K562 (cell line): ENCODE results near the gene NPEPL1. TPM values are rescaled to one million over a fixed set of nuclear protein-coding genes. Genes with fewer than 3 reads are reported as not detected.

Experiments used
- ATAC-seq: fragments of 200-7000 bp; cut with Tn5 transposase; 3 replicates; pipeline ENCODE4 v1.9.1; 2020; ENCODE audit warnings: moderate library complexity
- BruUV-seq: library from RNA; stranded (reverse); fragments of 400-500 nt; replicated peaks from 2 replicates; lab custom pipeline; 2021; lab: Mats Ljungman, UMichigan
- CTCF ChIA-PET: fragments of 300-600 bp; formaldehyde crosslinking; extraction: SDS; loops from one replicate; lab custom pipeline; 2021; ENCODE audit warnings: low intra/inter-chr PET ratio; lab: Yijun Ruan, JAX
- POLR2A ChIA-PET: fragments of 300-600, 350-650 bp; sonication (Branson Sonifier 250); formaldehyde crosslinking; extraction: SDS; loops from one replicate; lab custom pipeline; 2021; ENCODE audit warnings: antibody characterized with exemption, inconsistent platforms; lab: Yijun Ruan, JAX
- DNase-seq, 4 experiments: peaks; one replicate each; pipeline versions ENCODE4 v3.0.0 to v3.0.0-alpha.2; 2011 to 2018; ENCODE audit warnings: low spot score in 3 of 4, mixed read lengths in 3 of 4; ENCODE audit errors: extremely low read depth in 1 of 4
- FAIRE-seq: peaks from 2 replicates; lab custom pipeline; 2011; peaks lifted over from hg19 to GRCh38; lab: Jason Lieb, UNC
- H2AFZ ChIP-seq: 2 replicates; pipeline ENCODE4 v1.6.0; 2011; ENCODE audit warnings: low read depth, low read length, control low read depth, inconsistent platforms
- H3K27ac ChIP-seq: fragments of 200-600 bp; 3 replicates; pipeline ENCODE4 v1.8.0; 2011; ENCODE audit warnings: low read depth, mild to moderate bottlenecking, control low read depth, inconsistent platforms, low read length, moderate library complexity, mixed read lengths; ENCODE audit errors: extremely low read depth
- H3K27me3 ChIP-seq, 2 experiments: fragments of 300-600 bp in 1 of 2; 2 replicates in 1 of 2; 3 replicates in 1 of 2; pipeline versions ENCODE4 v1.6.0 to v1.8.0; 2011; ENCODE audit warnings: inconsistent platforms in 2 of 2, low read length in 2 of 2, mild to moderate bottlenecking in 1 of 2, mixed read lengths in 1 of 2, moderate library complexity in 1 of 2; ENCODE audit not compliant: control insufficient read depth in 2 of 2, insufficient read depth in 2 of 2
- H3K36me3 ChIP-seq: fragments of 300-600 bp; 3 replicates; pipeline ENCODE4 v1.8.0; 2011; ENCODE audit warnings: mild to moderate bottlenecking, low read length, inconsistent platforms; ENCODE audit not compliant: control insufficient read depth, insufficient read depth
- H3K4me1 ChIP-seq, 2 experiments: fragments of 200-600 bp in 1 of 2; replicated peaks in 1 of 2; 2 replicates in 1 of 2; 3 replicates in 1 of 2; pipeline versions ENCODE4 v1.5.1 to v1.8.0; 2011; ENCODE audit warnings: inconsistent platforms in 2 of 2, low read length in 2 of 2, mild to moderate bottlenecking in 1 of 2, mixed read lengths in 1 of 2, moderate library complexity in 1 of 2; ENCODE audit not compliant: control insufficient read depth in 2 of 2, insufficient read depth in 2 of 2
- H3K4me2 ChIP-seq: 2 replicates; pipeline ENCODE4 v1.6.1; 2011; ENCODE audit warnings: low read length, control low read depth, inconsistent platforms, mixed read lengths; ENCODE audit not compliant: insufficient read depth
- H3K4me3 ChIP-seq: fragments of 200-600 bp; sonication (generic), shearing (Covaris generic); 2 replicates; pipeline ENCODE4 v1.5.1; 2016; ENCODE audit warnings: control low read depth, inconsistent platforms
- H3K79me2 ChIP-seq: fragments of 200-600 bp; 3 replicates; pipeline ENCODE4 v1.8.0; 2011; ENCODE audit warnings: low read length, inconsistent platforms; ENCODE audit not compliant: control insufficient read depth, insufficient read depth
- H3K9ac ChIP-seq, 2 experiments: 2 replicates each; pipeline versions ENCODE4 v1.6.0 to v1.6.1; 2011; ENCODE audit warnings: low read depth in 2 of 2, low read length in 2 of 2, control low read depth in 1 of 2, inconsistent platforms in 1 of 2, mild to moderate bottlenecking in 1 of 2, mixed read lengths in 1 of 2; ENCODE audit not compliant: insufficient read depth in 1 of 2
- H3K9me1 ChIP-seq: one replicate; pipeline ENCODE4 v1.6.0; 2011; ENCODE audit warnings: inconsistent platforms, mild to moderate bottlenecking, low read length, moderate library complexity; ENCODE audit not compliant: control insufficient read depth, insufficient read depth
- H3K9me3 ChIP-seq: replicated peaks from 2 replicates; pipeline ENCODE4 v1.5.1; 2011; ENCODE audit warnings: low read depth, low read length, inconsistent platforms; ENCODE audit not compliant: control insufficient read depth, insufficient read depth
- H4K20me1 ChIP-seq: replicated peaks from 2 replicates; pipeline ENCODE4 v1.6.1; 2011; ENCODE audit warnings: low read length, inconsistent platforms, mixed read lengths; ENCODE audit not compliant: control insufficient read depth, insufficient read depth
- BRF2 ChIP-seq: IDR thresholded peaks from 3 replicates; pipeline ENCODE4 v1.6.1; 2011; ENCODE audit warnings: borderline replicate concordance, mild to moderate bottlenecking; ENCODE audit not compliant: insufficient read length, insufficient read depth
- CHD4 ChIP-seq: fragments of 200-600 bp; sonication (generic); IDR thresholded peaks from 3 replicates; pipeline ENCODE4 v1.6.1; 2012; ENCODE audit warnings: low read depth, mild to moderate bottlenecking, mixed read lengths, low read length, inconsistent platforms; ENCODE audit not compliant: insufficient read depth, insufficient replicate concordance, poor library complexity, severe bottlenecking
- EP300 ChIP-seq: IDR thresholded peaks from 2 replicates; pipeline ENCODE4 v1.6.1; 2012; ENCODE audit warnings: low read length, improper control_type of control experiment
- HEY1 ChIP-seq: fragments of 250-450 bp; sonication (Bioruptor Pico); IDR thresholded peaks from 2 replicates; pipeline ENCODE4 v1.5.0; 2020; ENCODE audit warnings: mild to moderate bottlenecking, moderate library complexity, borderline replicate concordance
- NUFIP1 ChIP-seq: fragments of 450-650 bp; IDR thresholded peaks from 2 replicates; pipeline ENCODE4 v1.6.1; 2018; ENCODE audit not compliant: partially characterized antibody
- SOX6 ChIP-seq: fragments of 450-650 bp; IDR thresholded peaks from 2 replicates; pipeline ENCODE4 v1.6.1; 2014; ENCODE audit warnings: mild to moderate bottlenecking
- USF1 ChIP-seq: sonication (generic); formaldehyde crosslinking; IDR thresholded peaks from 2 replicates; pipeline ENCODE4 v1.9.0; 2022; ENCODE audit warnings: mild to moderate bottlenecking, missing genetic modification reagents
- ZNF583 ChIP-seq: fragments of 250-450 bp; sonication (Bioruptor Pico); IDR thresholded peaks from 2 replicates; pipeline ENCODE4 v1.4.0; 2020
- WGBS: fragments of 100-300 bp; shearing (Covaris generic); methylation state at CpG from one replicate; pipeline ENCODE4 v1.1.6; 2016; ENCODE audit warnings: low coverage, mixed read lengths; ENCODE audit not compliant: insufficient coverage; ENCODE audit errors: missing lambda C conversion rate; 5-methylcytosine and 5-hydroxymethylcytosine counted together
- in situ Hi-C: fragments of 300-500 bp; cut with MboI; formaldehyde crosslinking; loops from 4 replicates; pipeline ENCODE4 v1.15.0; 2018; ENCODE audit warnings: inconsistent platforms, mixed read lengths
- intact Hi-C: fragments of 100-400 bp; cut with micrococcal nuclease; formaldehyde crosslinking; loops from 2 replicates; pipeline ENCODE4 v1.14.2; 2022
- polyA plus RNA-seq, 8 experiments: library from polyadenylated mRNA; depleted of rRNA in 4 of 8; stranded (reverse) in 5 of 8; unstranded in 3 of 8; fragments of >200 nt; fragmentation: Nextera tagmentation in 2 of 8; fragmentation: Illumina TruSeq in 1 of 8; extraction: Ambion mirVana in 2 of 8; extraction: Trizol in 1 of 8; gene quantifications; 2 replicates each; pipeline versions ENCODE4 v1.2.1 to v1.2.3, GENCODE V29; 2011 to 2014; ENCODE audit warnings: inconsistent platforms in 1 of 8, missing spikeins in 1 of 8
- total RNA-seq, 7 experiments: library from RNA; depleted of rRNA in 6 of 7; stranded (reverse); fragments of >200 nt in 6 of 7; fragmentation: Illumina TruSeq in 2 of 7; extraction: Trizol in 2 of 7; gene quantifications; 2 replicates each; pipeline versions ENCODE4 v1.2.1 to v1.2.3, GENCODE V29; 2011 to 2021; ENCODE audit warnings: low replicate concordance in 1 of 7
- TF ChIP-seq, protein P1 (sequence below): IDR thresholded peaks from 2 replicates; pipeline ENCODE4 v1.6.1; 2011; ENCODE audit not compliant: insufficient read length; ENCODE audit errors: extremely low read depth
- TF ChIP-seq, protein P2 (sequence below), 2 experiments: fragments of 250-450 bp in 1 of 2; fragments of 450-650 bp in 1 of 2; sonication (Bioruptor Pico) in 1 of 2; IDR thresholded peaks; 2 replicates each; pipeline versions ENCODE4 v1.6.1 to v1.8.0; 2016 to 2021; ENCODE audit warnings: mild to moderate bottlenecking in 2 of 2, moderate library complexity in 2 of 2, missing compliant biosample characterization in 1 of 2, missing genetic modification characterization in 1 of 2
- TF ChIP-seq, protein P3 (sequence below): fragments of 250-450 bp; sonication (Bioruptor Pico); IDR thresholded peaks from 2 replicates; pipeline ENCODE4 v1.4.0; 2020; ENCODE audit warnings: mild to moderate bottlenecking, moderate library complexity, borderline replicate concordance

Gene NPEPL1
- total and polyA plus RNA-seq, 9 of the 15 experiments (the other 6 are each of a cell fraction or from before 2014, with no cell fraction given), result 0.04 to 5.6 (median 0.94) TPM

GRCh38 chr20:58708246-58708931 lies 15.8 kb downstream of the NPEPL1 start:
- ATAC-seq, result no peak
- Histone ChIP-seq H3K4me3 (no peak overlapping the region), H3K4me1 (peaks cover 0 to 2% of the 10 kb centered on the region in 2 experiments; a peak in 1 of 5 replicates), H3K79me2 (no peaks in the 10 kb centered on the region), H2AFZ (no peak overlapping the region)
- no peak for DNase-seq
- in situ Hi-C loops, result no loop called here
- intact Hi-C loops, result no loop called here
- FAIRE-seq, result no peak
- BruUV-seq, result no TSS peak
- POLR2A ChIA-PET, result interaction anchor here (0.7 to 1.1 kb wide), 2 partner anchors 49 to 244 kb away, joined by 3 read pairs; no protein-coding TSS in a partner anchor
- TF ChIP-seq EP300 (no peak), HEY1 (CRISPR knock-in tag) (no peak), CHD4 (no peak), NUFIP1 (no peak), ZNF583 (CRISPR knock-in tag) (no peak), USF1 (no peak), SOX6 (no peak), BRF2 (no peak)
- TF ChIP-seq, protein P1, sequence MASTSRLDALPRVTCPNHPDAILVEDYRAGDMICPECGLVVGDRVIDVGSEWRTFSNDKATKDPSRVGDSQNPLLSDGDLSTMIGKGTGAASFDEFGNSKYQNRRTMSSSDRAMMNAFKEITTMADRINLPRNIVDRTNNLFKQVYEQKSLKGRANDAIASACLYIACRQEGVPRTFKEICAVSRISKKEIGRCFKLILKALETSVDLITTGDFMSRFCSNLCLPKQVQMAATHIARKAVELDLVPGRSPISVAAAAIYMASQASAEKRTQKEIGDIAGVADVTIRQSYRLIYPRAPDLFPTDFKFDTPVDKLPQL, result no peak
- TF ChIP-seq, protein P2, sequence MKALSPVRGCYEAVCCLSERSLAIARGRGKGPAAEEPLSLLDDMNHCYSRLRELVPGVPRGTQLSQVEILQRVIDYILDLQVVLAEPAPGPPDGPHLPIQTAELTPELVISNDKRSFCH (CRISPR knock-in tag; IDR thresholded peaks at IDR 0.05), result no peak
- TF ChIP-seq, protein P2 (tag; IDR thresholded peaks at IDR 0.05), result no peak
- TF ChIP-seq, protein P3, sequence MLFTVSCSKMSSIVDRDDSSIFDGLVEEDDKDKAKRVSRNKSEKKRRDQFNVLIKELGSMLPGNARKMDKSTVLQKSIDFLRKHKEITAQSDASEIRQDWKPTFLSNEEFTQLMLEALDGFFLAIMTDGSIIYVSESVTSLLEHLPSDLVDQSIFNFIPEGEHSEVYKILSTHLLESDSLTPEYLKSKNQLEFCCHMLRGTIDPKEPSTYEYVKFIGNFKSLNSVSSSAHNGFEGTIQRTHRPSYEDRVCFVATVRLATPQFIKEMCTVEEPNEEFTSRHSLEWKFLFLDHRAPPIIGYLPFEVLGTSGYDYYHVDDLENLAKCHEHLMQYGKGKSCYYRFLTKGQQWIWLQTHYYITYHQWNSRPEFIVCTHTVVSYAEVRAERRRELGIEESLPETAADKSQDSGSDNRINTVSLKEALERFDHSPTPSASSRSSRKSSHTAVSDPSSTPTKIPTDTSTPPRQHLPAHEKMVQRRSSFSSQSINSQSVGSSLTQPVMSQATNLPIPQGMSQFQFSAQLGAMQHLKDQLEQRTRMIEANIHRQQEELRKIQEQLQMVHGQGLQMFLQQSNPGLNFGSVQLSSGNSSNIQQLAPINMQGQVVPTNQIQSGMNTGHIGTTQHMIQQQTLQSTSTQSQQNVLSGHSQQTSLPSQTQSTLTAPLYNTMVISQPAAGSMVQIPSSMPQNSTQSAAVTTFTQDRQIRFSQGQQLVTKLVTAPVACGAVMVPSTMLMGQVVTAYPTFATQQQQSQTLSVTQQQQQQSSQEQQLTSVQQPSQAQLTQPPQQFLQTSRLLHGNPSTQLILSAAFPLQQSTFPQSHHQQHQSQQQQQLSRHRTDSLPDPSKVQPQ (CRISPR knock-in tag), result no peak
- TF ChIP-seq, all 486 proteins: peak for 0
- WGBS, result 59% methylated on average over 25 of the region's 28 CpGs
- Histone ChIP-seq H3K9me3 (no peaks in the 10 kb centered on the region), H3K36me3 (no peaks in the 10 kb centered on the region; the same call in 2 of the 3 replicates), H3K4me2 (no peak overlapping the region), H3K27ac (no peak overlapping the region), H3K9ac (no peak overlapping the region), H3K27me3 (peaks cover 0 to 15% of the 10 kb centered on the region in 2 experiments; a peak in 2 of 5 replicates), H4K20me1 (no peaks in the 10 kb centered on the region), H3K9me1 (peaks cover 2% of the 10 kb centered on the region)
- CTCF ChIA-PET, result no interaction called here
